Measurements from ENCODE around the gene PLAGL2. TPM values are rescaled to one million over a fixed set of nuclear protein-coding genes. Genes with fewer than 3 reads are reported as not detected.

Gene PLAGL2
- total RNA-seq, 1 donor from 2014 or later = 70.4 TPM

- TF ChIP-seq CTCF (conservative IDR thresholded peaks at IDR 0.05) = no peak
- no peaks in the 10 kb centered on the region for H3K4me1 Mint-ChIP-seq
- H3K4me3 Mint-ChIP-seq = no peak overlapping the region
- no peak for DNase-seq (ENCODE audit: low read depth, low spot score)
- H3K36me3 Mint-ChIP-seq (ENCODE audit: low read depth) = peaks cover 31% of the 10 kb centered on the region
- no peaks in the 10 kb centered on the region for H3K27me3 Mint-ChIP-seq (ENCODE audit: low read depth)
- no peaks in the 10 kb centered on the region for H3K9me3 Mint-ChIP-seq
- peak overlapping the region; percentile 1 for H3K27ac Mint-ChIP-seq (ENCODE audit: unreplicated experiment)
These were observed 25.7 kb upstream of the PLAGL2 start for GRCh38 chr20:32233286-32233685.

GRCh38 chr20:32232326-32232886, 24.9 kb upstream of the PLAGL2 start:
- Mint-ChIP-seq H3K4me3 (no peak overlapping the region), H3K9me3 (no peaks in the 10 kb centered on the region), H3K27me3 (ENCODE audit: low read depth) (no peaks in the 10 kb centered on the region), H3K27ac (ENCODE audit: unreplicated experiment) (no peak overlapping the region), H3K4me1 (no peaks in the 10 kb centered on the region), H3K36me3 (ENCODE audit: low read depth) (peaks cover 31% of the 10 kb centered on the region)
- DNase-seq (ENCODE audit: low read depth, low spot score) = no peak
- TF ChIP-seq CTCF (conservative IDR thresholded peaks at IDR 0.05) = no peak

- no peak overlapping the region for H3K27ac Mint-ChIP-seq (ENCODE audit: unreplicated experiment)
- H3K9me3 Mint-ChIP-seq = no peaks in the 10 kb centered on the region
- no peak overlapping the region for H3K4me3 Mint-ChIP-seq
These were observed 24.3 kb upstream of the PLAGL2 start for GRCh38 chr20:32231847-32232246.

DNA sequence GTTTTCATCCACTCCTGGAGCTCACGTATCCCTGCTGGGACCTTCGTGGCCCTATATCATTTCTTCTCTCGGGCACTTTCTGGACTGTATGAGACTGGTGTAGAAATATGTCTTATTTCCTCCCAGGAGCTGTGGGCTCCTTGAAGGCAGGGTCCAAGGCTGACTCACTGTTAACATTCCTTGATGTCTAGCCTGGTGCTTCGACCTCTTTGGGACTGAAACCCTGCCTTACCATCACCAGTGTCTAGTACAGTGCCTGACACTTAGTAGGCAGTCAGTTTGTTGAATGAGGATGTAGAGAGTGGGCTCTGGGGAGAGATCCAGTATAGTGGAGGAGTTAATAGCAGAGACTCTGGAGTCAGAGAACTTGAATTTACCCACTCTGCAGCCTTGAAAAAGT, 23.7 kb upstream of the PLAGL2 start:
- H3K27me3 Mint-ChIP-seq (ENCODE audit: low read depth) = no peaks in the 10 kb centered on the region
- TF ChIP-seq CTCF (conservative IDR thresholded peaks at IDR 0.05) = no peak
- no peak overlapping the region for H3K4me3 Mint-ChIP-seq
- no peak for DNase-seq (ENCODE audit: low read depth, low spot score)
- no peaks in the 10 kb centered on the region for H3K9me3 Mint-ChIP-seq
- H3K4me1 Mint-ChIP-seq = no peaks in the 10 kb centered on the region
- peaks cover 31% of the 10 kb centered on the region for H3K36me3 Mint-ChIP-seq (ENCODE audit: low read depth)
- H3K27ac Mint-ChIP-seq (ENCODE audit: unreplicated experiment) = no peak overlapping the region

More at GRCh38 chr20:32231847-32232246, 24.3 kb upstream of the PLAGL2 start:
- Mint-ChIP-seq H3K27me3 (ENCODE audit: low read depth) (no peaks in the 10 kb centered on the region), H3K36me3 (ENCODE audit: low read depth) (peaks cover 31% of the 10 kb centered on the region), H3K4me1 (no peaks in the 10 kb centered on the region)
- no peak for TF ChIP-seq CTCF (conservative IDR thresholded peaks at IDR 0.05)
- DNase-seq (ENCODE audit: low read depth, low spot score) = no peak

DNA sequence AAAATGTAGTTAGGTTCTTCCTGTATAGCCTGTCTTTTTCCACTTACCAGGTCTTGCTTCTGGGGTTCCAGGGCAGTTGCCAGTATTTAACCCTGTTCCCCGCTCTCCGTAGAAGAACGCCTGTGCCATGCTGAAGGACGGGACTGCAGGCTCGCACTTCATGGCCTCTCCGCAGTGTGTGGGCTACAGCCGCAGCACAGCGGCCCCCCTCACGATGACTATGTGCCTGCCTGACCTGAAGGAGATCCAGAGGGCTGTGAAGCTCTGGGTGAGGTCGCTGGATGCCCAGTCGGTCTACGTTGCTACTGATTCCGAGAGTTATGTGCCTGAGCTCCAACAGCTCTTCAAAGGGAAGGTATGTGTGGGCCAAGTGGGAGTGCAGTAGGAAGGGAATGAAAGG, 23.2 kb upstream of the PLAGL2 start:
- no peak for DNase-seq (ENCODE audit: low read depth, low spot score)
- Mint-ChIP-seq H3K4me3 (no peak overlapping the region), H3K4me1 (no peaks in the 10 kb centered on the region), H3K9me3 (no peaks in the 10 kb centered on the region), H3K36me3 (ENCODE audit: low read depth) (peaks cover 30% of the 10 kb centered on the region), H3K27me3 (ENCODE audit: low read depth) (no peaks in the 10 kb centered on the region), H3K27ac (ENCODE audit: unreplicated experiment) (no peak overlapping the region)
- TF ChIP-seq CTCF (conservative IDR thresholded peaks at IDR 0.05) = no peak
